Transverse colon (tissue), 4 donors: ENCODE measurements around the gene FAM89B. TPM values are rescaled to one million over a fixed set of nuclear protein-coding genes. Genes with fewer than 3 reads are reported as not detected.

Experiments
- DNase-seq: peaks from one replicate; pipeline ENCODE4 v3.0.0-alpha.2; 2019
- H3K27ac ChIP-seq, 4 donors: fragments of 200-600 bp; sonication (generic); 2 replicates each; pipeline ENCODE4 v1.5.1; 2016 to 2018; ENCODE audit warnings: inconsistent platforms in 4 of 4
- H3K27me3 ChIP-seq: fragments of 200-600 bp; sonication (generic); 2 replicates; pipeline ENCODE4 v1.5.1; 2017; ENCODE audit warnings: inconsistent platforms
- H3K36me3 ChIP-seq, 4 donors: fragments of 200-600 bp; sonication (generic); 2 replicates each; pipeline ENCODE4 v1.5.1; 2017 to 2019; ENCODE audit warnings: inconsistent platforms in 4 of 4
- H3K4me1 ChIP-seq, 4 donors: fragments of 200-600 bp; sonication (generic); 2 replicates each; pipeline ENCODE4 v1.5.1; 2017 to 2020; ENCODE audit warnings: inconsistent platforms in 4 of 4
- H3K4me3 ChIP-seq, 4 donors: fragments of 200-600 bp; sonication (generic); 1 replicate in 1 of 4; 2 replicates in 3 of 4; pipeline versions ENCODE4 v1.5.1 to v1.6.1; 2017 to 2019; ENCODE audit warnings: inconsistent platforms in 4 of 4
- H3K9me3 ChIP-seq, 2 donors: fragments of 200-600 bp; sonication (generic); 2 replicates each; pipeline ENCODE4 v1.5.1; 2017 to 2019; ENCODE audit warnings: inconsistent platforms in 2 of 2
- CTCF ChIP-seq, 5 experiments: fragments of 200-600 bp in 3 of 5; fragments of 450-650 bp in 2 of 5; sonication (generic) in 3 of 5; IDR thresholded peaks; 1 replicate in 2 of 5; 2 replicates in 3 of 5; pipeline ENCODE4 v1.5.1; 2016 to 2017; ENCODE audit warnings: antibody characterized with exemption in 5 of 5, inconsistent platforms in 3 of 5, mild to moderate bottlenecking in 2 of 5, moderate library complexity in 1 of 5
- EP300 ChIP-seq: sonication (generic); formaldehyde crosslinking; IDR thresholded peaks from one replicate; pipeline ENCODE4 v1.6.1; 2017; ENCODE audit warnings: antibody characterized with exemption, low read depth
- POLR2A ChIP-seq: fragments of 450-650 bp; IDR thresholded peaks from one replicate; pipeline ENCODE4 v1.6.1; 2016; ENCODE audit warnings: antibody characterized with exemption, mild to moderate bottlenecking, moderate library complexity
- POLR2AphosphoS5 ChIP-seq, 3 donors: sonication (generic); formaldehyde crosslinking; IDR thresholded peaks; one replicate each; pipeline ENCODE4 v1.6.1; 2016; ENCODE audit warnings: antibody characterized with exemption in 3 of 3
- WGBS, 2 donors: methylation state at CpG; one replicate each; pipeline ENCODE4 v1.1.5; 2018; ENCODE audit warnings: low coverage in 1 of 2; 5-methylcytosine and 5-hydroxymethylcytosine counted together
- in situ Hi-C, 4 donors: fragments of 200-750 bp; cut with MboI; loops; one replicate each; pipeline versions ENCODE4 v1.15.0 to v1.15.1; 2017; ENCODE audit warnings: low sequenced_read_pairs in 3 of 4, low pct_ligation_motif_present in 1 of 4, low pct_unique_long_range_greater_than_20kb in 1 of 4
- intact Hi-C: fragments of 100-400 bp; cut with DNase I; formaldehyde crosslinking; loops from one replicate; pipeline ENCODE4 v1.15.1; 2023; ENCODE audit warnings: low total_unique reads
- total RNA-seq, 4 donors: library from RNA; depleted of rRNA; stranded (reverse); fragments of >200 nt; gene quantifications; one replicate each; pipeline ENCODE4 v1.1.0, GENCODE V29; 2016

The FAM89B gene
- total RNA-seq, 4 donors from 2014 or later = 25.2 to 254 (median 51.6) TPM

- Histone ChIP-seq H3K27me3 (no peaks in the 10 kb centered on the region), H3K27ac (no peak overlapping the region), H3K4me1 (peaks cover 31 to 64% (median 43%) of the 10 kb centered on the region in 4 donors), H3K36me3 (peaks cover 0 to 19% (median 9%) of the 10 kb centered on the region in 4 donors), H3K4me3 (no peak overlapping the region), H3K9me3 (no peaks in the 10 kb centered on the region)
- in situ Hi-C loops (no loop called here), intact Hi-C loops (no loop called here)
- no peak for DNase-seq
- 49% methylated on average over 3 of the region's 3 CpGs; no CpG with 5 or more reads in 1 of the 2 donors for WGBS, 2 donors
- TF ChIP-seq POLR2A (no peak), EP300 (no peak), CTCF (IDR thresholded peaks at IDR 0.05) (no peak), POLR2AphosphoS5 (IDR thresholded peaks at IDR 0.05) (no peak)
These were observed 36.9 kb downstream of the FAM89B start for GRCh38 chr11:65609229-65609628.

- H3K36me3 ChIP-seq = peaks cover 0 to 18% (median 7%) of the 10 kb centered on the region in 4 donors
- peaks cover 31 to 64% (median 45%) of the 10 kb centered on the region in 4 donors for H3K4me1 ChIP-seq
- H3K27ac ChIP-seq = no peak overlapping the region
- no peak for DNase-seq
- TF ChIP-seq POLR2AphosphoS5 (IDR thresholded peaks at IDR 0.05) (no peak), EP300 (no peak), CTCF (IDR thresholded peaks at IDR 0.05) (no peak), POLR2A (no peak)
- in situ Hi-C loops = no loop called here
- H3K9me3 ChIP-seq = no peaks in the 10 kb centered on the region
- no peaks in the 10 kb centered on the region for H3K27me3 ChIP-seq
- H3K4me3 ChIP-seq = no peak overlapping the region
- 80 to 100% methylated on average over 3 to 5 of the region's 5 CpGs for WGBS, 2 donors
- intact Hi-C loops = no loop called here
These were observed 37.3 kb downstream of the FAM89B start for GRCh38 chr11:65609665-65610064.

GRCh38 chr11:65610404-65610803 is 38.1 kb downstream of the FAM89B start:
- no peak for DNase-seq
- Histone ChIP-seq H3K27ac (peak overlapping the region; percentile 97 to 99 (median 98)), H3K4me1 (peaks cover 31 to 64% (median 46%) of the 10 kb centered on the region in 4 donors), H3K36me3 (peaks cover 0 to 10% (median 4%) of the 10 kb centered on the region in 4 donors), H3K27me3 (no peaks in the 10 kb centered on the region), H3K4me3 (peak overlapping the region in 1 of 4 donors; percentile 83), H3K9me3 (no peaks in the 10 kb centered on the region)
- WGBS, 2 donors = 65% methylated on average over 6 of the region's 6 CpGs; no CpG with 5 or more reads in 1 of the 2 donors
- intact Hi-C loops = no loop called here
- in situ Hi-C loops = no loop called here
- no peak for TF ChIP-seq CTCF (IDR thresholded peaks at IDR 0.05)
- TF ChIP-seq POLR2AphosphoS5 (IDR thresholded peaks at IDR 0.05) = no peak
- no peak for TF ChIP-seq POLR2A
- no peak for TF ChIP-seq EP300

GRCh38 chr11:65611028-65611757 is 38.9 kb downstream of the FAM89B start:
- WGBS, 2 donors = 63% methylated on average over 10 of the region's 10 CpGs; no CpG with 5 or more reads in 1 of the 2 donors
- Histone ChIP-seq H3K36me3 (peaks cover 0 to 4% (median 0%) of the 10 kb centered on the region in 4 donors), H3K27ac (peak overlapping the region; percentile 97 to 99 (median 98)), H3K27me3 (no peaks in the 10 kb centered on the region), H3K4me3 (peak overlapping the region in 2 of 4 donors; percentile 68 to 83), H3K4me1 (peaks cover 31 to 63% (median 48%) of the 10 kb centered on the region in 4 donors), H3K9me3 (no peaks in the 10 kb centered on the region)
- no peak for DNase-seq
- TF ChIP-seq POLR2A (no peak), EP300 (no peak), CTCF (IDR thresholded peaks at IDR 0.05) (no peak), POLR2AphosphoS5 (IDR thresholded peaks at IDR 0.05) (no peak)
- in situ Hi-C loops = no loop called here
- intact Hi-C loops = no loop called here
